ENCODE results near the gene NMT1.

NMT1 gene

GRCh38 chr17:45073414-45074070 lies 12.4 kb downstream of the NMT1 start:
- in situ Hi-C loops (cut with MboI; ENCODE audit: low sequenced_read_pairs) = no loop called here

DNA sequence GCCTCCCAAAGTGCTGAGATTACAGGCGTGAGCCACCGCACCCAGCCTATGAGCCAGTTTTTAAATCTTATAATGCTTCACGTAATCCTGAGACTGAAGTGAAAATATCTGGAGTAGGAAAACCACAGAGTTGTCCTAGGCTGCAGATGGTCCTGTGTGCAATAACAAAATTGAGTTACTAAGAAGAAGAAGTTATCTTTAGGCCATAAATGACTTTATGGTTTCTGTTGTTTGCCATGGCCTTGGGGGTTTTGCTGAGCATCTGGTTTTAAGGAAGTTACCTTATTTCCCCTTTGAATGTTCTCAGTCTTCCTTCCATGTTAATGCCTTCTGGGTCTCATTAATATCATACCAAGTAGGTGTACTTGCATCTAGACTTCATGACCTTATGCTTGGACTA lies 16.5 kb downstream of the NMT1 start:
- in situ Hi-C loops (cut with MboI; ENCODE audit: low sequenced_read_pairs) = no loop called here

DNA sequence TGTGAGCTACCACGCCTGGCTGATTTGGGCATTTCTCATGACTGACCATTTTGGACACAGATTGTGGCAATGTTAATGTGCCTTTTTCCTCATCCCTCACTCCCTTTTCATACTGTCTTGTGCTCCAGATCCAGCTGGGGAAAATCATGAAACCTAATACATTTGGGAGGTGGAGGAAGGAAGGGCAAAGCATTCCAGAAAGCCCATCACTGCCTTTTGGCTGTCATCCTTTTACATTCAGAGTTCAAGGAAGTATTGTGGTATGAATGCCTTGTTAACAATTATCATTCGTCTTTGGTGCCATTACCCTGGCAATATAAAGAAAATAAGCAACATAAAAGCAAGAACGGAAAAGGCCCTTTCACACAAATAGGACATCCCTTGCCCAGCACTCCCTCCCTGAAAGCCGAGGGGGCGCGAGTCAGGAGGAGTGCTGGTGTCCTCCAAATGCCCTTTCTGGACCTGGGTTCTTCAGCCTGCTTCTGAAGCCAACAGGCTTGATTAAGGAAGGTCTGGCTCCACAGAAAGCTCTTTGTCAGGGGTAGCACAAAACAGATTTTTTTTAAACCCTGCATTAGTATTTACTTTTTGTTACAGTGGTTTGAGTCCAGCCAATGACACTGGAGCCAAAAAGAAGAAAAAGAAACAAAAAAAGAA lies 20.1 kb downstream of the NMT1 start:
- in situ Hi-C loops (cut with MboI; ENCODE audit: low sequenced_read_pairs) = no loop called here

- in situ Hi-C loops (cut with MboI; ENCODE audit: low sequenced_read_pairs) = no loop called here
Observed at GRCh38 chr17:45086391-45086790, 25.3 kb downstream of the NMT1 start.

GRCh38 chr17:45086865-45087503 lies 25.9 kb downstream of the NMT1 start:
- in situ Hi-C loops (cut with MboI; ENCODE audit: low sequenced_read_pairs) = no loop called here

- in situ Hi-C loops (cut with MboI; ENCODE audit: low sequenced_read_pairs) = no loop called here
Observed at GRCh38 chr17:45087504-45087975, 26.4 kb downstream of the NMT1 start.

GRCh38 chr17:45087978-45088377 lies 26.9 kb downstream of the NMT1 start:
- in situ Hi-C loops (cut with MboI; ENCODE audit: low sequenced_read_pairs) = no loop called here

DNA sequence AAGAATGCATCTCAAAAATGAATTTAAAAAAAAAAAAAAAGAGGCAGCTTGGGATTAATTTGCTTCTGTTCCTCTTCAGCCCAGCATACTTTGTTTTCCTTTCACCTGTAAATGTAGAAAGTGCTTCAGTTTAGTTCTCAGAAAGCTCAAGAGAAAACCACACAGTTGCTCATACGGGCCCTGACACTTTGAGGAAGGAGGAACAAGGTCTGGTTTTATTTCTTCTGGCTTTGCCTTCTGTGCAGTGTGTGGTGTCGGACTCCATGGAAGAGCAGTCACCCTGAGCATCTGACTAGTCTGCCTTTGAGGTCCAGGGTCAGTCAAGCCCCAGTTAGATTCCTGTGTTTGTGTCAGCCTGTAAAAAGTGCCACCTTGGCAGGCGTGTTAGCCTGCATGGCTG lies 27.6 kb downstream of the NMT1 start:
- in situ Hi-C loops (cut with MboI; ENCODE audit: low sequenced_read_pairs) = no loop called here

DNA sequence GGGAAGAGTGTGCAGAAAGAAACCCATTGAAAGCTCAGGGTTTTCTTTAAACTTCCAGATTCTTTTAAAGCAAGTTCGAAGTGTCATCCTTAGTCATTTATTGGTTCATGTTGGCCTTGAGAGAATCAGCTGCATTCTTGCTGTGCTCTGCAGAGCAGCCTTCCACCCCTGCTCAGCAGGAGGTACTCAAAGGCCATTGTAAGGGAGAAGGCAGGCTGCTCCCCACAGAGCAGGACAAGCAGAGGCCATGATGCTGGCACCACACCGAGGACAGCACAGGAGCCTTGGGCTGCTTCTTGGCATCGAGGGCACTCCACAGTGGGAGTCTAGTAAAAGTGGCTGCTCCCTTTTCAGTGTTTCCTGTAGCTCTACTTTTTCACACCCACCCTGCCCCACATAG lies 29.6 kb downstream of the NMT1 start:
- in situ Hi-C loops (cut with MboI; ENCODE audit: low sequenced_read_pairs) = no loop called here

DNA sequence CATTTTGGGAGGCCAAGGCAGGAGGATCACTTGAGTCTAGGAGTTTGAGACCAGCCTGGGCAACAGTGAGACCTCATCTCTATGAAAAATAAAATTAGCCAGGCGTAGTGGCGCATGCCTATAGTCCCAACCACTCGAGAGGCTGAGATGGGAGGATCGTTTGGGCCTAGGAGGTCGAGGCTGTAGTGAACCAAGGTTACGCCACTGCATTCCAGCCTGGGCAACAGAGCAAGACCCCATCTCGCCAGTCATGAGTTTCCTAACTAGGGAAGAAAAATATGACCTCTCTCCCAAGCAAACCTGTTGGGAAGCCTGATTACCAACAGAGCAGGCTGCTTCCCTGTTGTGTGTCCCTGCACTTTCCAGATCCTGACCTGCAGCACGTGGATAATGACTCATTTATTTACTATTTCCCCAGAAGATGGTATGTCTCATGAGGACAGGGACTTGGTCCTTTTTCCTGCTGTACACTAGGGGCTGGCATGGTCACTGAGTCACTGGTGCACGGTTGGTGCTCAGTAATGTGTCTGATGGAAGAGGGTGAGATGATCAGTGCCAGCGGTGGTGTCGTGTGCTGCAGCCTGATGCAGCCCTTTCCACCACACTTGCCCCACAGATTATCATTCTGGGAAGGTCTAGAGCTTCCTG lies 30.8 kb downstream of the NMT1 start:
- in situ Hi-C loops (cut with MboI; ENCODE audit: low sequenced_read_pairs) = no loop called here

DNA sequence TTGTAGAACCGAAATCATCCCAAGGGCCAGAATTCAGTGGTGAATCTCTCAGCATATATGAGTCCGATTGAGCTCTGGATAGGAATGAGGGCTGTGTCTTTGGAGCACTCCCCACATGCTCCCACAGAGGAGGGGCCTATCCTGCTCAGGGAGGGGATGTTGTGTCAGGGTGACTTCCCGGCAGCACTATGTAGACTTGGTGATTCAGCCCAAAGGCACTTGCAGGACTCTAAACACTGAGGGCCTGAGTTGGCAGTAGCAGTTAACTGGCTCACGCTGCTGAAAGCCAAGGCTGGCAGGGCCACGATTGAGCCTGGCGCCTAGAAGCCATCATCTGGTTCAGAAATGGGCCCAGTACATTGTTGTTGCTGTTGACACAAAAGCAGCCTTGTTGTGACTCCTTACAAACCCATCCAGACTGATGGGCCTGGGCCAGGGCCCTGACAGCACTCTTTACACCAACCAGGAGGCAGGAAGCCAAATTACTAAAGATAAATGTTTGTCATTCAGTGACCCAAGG lies 31.9 kb downstream of the NMT1 start:
- in situ Hi-C loops (cut with MboI; ENCODE audit: low sequenced_read_pairs) = no loop called here

DNA sequence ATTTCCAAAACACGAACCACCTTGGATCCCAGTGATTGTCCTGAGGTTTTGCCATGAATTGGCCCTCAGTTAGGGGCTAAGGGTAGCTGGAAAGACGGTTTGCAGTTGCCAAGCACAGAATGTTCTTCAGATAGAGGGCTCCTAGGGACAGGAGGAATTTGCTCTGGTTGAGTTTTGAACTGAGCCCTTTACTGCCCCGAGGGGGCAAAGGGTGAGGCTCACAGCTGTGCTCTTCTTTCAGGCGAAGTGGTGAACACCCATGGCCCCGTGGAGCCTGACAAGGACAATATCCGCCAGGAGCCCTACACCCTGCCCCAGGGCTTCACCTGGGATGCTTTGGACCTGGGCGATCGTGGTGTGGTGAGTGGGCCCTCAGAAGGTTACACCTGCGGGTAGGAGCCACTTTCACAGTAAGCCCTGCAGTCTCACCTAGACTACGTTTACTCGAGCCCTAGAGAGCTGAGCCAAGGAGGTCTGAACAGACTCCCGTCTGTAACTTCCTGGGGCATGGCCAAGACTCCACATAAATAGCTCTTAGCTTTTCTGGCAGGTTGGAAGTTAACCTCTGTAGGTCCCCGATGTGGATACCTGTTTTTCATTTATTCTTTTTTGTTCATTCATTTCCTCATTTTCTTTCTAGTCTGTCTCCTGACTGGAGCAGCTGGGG lies 32.5 kb downstream of the NMT1 start:
- in situ Hi-C loops (cut with MboI; ENCODE audit: low sequenced_read_pairs) = no loop called here

- in situ Hi-C loops (cut with MboI; ENCODE audit: low sequenced_read_pairs) = no loop called here
Observed at GRCh38 chr17:45096141-45096540, 35.0 kb downstream of the NMT1 start.

DNA sequence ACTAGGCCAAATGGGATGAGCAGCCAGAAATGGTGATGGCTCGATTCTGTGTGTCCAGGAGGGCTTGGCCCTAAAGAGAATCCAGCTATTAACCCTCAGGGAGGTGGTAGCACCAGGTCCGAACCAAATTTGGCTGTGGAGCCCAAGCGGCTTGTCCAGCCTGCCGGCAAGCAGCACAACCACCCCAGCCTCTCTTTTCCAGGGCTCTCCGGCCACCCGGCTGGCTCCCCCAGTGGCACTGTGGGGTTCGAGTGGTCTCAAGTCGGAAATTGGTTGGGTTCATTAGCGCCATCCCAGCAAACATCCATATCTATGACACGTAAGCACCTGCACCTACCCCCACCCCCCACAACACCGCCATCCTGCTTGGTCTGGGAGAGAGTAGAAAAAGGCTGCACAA lies 35.8 kb downstream of the NMT1 start:
- in situ Hi-C loops (cut with MboI; ENCODE audit: low sequenced_read_pairs) = no loop called here

DNA sequence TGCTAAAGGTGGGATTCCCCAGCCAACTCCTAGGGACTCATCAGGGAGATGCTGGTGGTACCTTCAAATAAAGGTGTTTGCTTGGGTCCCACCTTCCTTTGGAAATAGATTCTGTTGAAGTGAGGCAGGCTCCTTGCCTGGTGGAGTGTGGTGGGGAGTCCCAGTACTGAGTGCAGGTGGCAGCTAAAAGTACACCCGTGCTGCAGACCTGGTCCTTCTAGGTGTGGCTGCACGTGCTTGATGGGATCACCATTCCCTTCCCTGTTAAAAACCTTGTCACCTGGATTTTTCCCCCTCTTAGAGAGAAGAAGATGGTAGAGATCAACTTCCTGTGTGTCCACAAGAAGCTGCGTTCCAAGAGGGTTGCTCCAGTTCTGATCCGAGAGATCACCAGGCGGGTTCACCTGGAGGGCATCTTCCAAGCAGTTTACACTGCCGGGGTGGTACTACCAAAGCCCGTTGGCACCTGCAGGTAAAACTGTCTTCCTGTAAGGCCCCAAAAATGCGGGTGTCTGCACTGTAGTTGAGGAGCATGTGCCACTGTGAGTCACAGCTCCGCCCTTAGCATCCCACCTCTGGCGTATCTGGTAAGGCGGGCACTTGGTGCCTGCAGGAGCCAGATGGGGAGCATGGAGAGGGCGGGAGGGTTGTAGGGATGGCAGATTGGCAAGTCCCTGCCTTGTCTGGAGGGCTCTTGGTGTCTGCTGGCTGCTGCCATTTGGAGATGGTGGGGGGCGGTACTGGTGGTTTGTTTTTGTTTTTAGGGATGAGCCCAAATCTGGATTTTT lies 37.2 kb downstream of the NMT1 start:
- in situ Hi-C loops (cut with MboI; ENCODE audit: low sequenced_read_pairs) = no loop called here

DNA sequence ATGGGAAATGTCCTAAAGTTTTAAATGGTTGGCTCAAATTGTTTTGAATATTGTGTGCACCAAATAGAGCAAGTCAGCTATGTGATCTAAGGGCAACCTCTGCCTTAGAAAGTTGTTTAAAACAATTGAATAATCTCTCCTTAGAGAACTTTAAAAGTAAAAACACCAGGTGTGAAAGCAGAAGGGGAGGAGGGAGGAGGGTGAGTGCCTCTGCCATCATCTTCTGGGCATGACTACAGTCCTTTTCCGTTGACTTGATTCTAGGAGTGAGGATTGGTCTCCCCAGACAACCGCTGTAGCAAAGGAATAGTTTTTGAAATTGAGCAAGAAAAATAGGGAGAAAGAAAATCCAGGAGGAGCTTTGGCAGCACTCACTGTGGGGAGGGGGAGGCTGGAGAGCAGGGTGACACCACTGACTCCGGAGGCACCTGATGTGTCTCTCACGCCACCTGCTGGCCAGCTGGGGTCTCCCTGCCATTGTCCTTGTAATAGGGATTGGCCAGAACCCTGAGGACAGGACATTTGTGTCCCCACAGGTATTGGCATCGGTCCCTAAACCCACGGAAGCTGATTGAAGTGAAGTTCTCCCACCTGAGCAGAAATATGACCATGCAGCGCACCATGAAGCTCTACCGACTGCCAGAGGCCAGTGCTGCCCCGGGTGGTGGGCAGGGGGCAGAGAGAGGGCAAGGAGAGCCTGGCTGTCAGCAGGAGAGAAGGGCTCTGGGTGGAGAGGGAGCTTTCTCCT lies 37.9 kb downstream of the NMT1 start:
- in situ Hi-C loops (cut with MboI; ENCODE audit: low sequenced_read_pairs) = no loop called here

DNA sequence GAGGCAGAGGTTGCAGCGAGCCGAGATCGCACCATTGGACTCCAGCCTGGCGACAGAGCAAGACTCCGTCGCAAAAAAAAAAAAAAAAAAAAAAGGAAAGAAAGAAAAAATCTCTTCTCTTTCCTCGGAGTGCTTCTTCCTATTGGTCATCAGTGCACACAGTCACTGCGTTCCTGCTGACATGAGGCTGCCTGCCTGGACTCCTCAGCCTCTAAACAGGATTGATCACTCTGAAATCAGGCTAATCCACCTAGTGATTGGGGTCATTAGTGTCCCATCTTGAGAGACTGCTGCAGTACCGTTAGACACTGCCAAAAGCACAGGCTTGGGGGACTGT lies 40.4 kb downstream of the NMT1 start:
- in situ Hi-C loops (cut with MboI; ENCODE audit: low sequenced_read_pairs) = no loop called here

DNA sequence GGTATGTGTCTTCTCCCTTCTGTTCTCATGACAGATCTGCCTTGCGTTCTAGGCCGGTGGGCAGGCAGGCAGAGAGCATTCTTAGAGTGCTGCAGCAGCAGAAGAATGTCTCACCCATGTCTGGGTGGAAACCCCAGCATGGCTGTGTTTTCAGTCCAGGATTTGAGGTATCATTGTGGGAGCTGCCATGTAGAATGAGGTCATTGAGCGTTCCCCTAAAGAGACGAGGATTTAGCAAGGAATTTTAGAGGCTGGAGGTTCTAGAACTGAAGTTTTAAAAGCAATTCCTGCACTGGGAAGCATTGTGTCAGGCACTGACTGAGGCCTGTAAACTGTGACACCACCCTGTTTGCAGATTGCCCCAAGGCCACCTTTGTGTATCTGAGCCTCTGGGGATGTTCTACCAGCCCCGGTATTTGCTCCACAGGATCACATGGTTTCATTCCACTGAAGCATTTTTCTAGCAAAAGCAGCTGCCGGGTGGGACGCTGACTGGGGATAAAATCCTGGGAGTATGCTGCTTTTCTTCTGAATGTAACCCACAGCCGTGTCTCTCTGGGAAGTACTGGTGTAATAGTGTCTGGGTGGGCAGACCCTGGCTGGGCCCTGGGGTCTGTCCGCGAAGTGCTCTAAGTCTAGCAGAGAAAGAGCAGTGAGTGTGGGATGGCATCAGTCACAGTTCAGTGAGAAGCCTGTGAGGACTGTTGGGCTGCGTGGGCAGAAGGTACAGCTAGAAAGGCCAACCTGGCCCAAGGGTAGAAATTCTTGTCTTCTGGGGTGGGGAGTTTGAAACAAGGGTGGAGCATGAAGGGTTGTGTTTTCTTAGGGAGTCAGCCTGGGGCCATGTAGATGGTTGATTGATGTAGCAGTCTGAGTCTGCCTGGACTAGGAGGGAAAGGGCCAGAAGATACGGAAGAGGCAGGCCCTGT lies 41.0 kb downstream of the NMT1 start:
- in situ Hi-C loops (cut with MboI; ENCODE audit: low sequenced_read_pairs) = no loop called here

GRCh38 chr17:45102856-45103255 lies 41.7 kb downstream of the NMT1 start:
- in situ Hi-C loops (cut with MboI; ENCODE audit: low sequenced_read_pairs) = no loop called here
